Fibroblast of peridontal ligament (primary cell): ENCODE results near the gene NFIB.
A peak's percentile ranks its signal among the peaks of the same experiment; 100 is the strongest.

Experiments used
- DNase-seq: peaks from one replicate; pipeline ENCODE4 v3.0.0-alpha.2; 2010; ENCODE audit errors: extremely low read depth

Gene NFIB

DNA sequence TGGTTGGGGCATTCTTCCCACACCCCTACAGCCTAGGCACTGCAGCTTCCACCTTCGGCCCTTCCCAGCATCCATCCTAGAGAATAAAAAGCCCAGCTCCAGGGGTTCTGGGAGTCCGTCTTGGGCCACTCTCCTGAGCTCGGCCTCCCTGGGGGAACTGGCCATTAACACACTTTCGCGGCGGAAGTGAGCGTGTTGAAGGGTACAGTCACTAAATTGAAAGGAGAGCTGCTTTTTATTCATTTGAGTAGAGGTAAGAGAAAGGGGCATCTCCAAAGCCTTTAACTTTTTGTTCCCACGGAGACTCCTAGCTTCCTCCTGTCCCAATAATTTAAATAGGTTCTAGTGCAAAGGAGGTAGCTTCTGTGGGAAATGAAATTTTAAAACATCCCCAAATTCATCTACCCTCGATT, 31.0 kb upstream of the NFIB start:
- DNase-seq = no peak

GRCh38 chr9:14344053-14344524, 30.1 kb upstream of the NFIB start:
- DNase-seq = no peak

GRCh38 chr9:14343261-14344031, 29.5 kb upstream of the NFIB start:
- no peak for DNase-seq

DNA sequence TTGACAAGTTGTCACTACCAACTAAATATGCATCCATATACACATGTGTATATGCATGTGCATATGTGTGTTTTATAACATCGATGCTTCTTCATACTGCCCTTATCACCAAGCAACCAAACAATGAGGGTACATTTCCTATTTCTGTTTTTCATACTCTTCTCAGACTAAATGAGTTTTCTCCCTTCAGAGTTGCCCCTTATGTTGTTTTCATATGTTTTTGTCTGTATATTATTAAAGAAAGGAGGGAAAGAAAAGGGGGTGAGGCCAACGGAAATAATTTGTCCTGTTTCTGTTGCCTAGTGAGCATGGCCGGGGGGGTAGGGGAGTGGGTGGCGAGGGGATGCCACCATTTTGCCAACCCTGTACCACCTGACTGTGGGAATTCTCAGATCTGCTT, 28.8 kb upstream of the NFIB start:
- no peak for DNase-seq

- DNase-seq = no peak
Observed at GRCh38 chr9:14341437-14342122, 27.6 kb upstream of the NFIB start.

- no peak for DNase-seq
Observed at GRCh38 chr9:14340994-14341393, 27.1 kb upstream of the NFIB start.

DNA sequence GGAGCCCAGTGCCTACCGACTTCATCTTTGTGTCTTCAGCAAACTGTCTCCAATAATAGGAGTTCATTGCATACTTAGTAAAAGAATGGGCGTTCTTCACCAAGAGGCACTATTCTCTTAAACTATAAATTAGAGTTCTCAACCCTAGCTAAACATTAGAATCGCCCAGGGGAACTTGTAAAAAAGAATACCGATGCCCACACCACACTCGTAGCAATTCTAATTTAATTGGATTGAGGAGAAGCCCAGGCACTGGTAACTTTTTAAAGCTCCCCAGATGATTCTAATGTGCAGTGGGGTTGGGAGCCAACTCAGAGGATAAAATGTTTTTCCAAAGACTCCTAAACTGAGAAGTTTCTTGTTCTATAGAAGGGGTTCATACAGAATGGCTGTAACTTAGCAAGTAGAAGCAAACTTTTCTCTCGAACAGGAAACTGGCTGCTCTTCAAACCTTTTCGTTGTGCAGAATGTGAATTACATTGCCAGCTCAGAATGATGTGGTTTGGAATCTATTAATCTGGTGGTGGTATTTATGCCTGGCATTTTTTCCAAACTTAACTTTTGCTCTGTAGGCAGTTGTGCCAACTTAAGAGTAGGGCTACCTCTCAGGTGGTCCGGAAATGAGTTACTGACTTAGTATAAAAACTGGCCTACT, 26.4 kb upstream of the NFIB start:
- DNase-seq = no peak

DNA sequence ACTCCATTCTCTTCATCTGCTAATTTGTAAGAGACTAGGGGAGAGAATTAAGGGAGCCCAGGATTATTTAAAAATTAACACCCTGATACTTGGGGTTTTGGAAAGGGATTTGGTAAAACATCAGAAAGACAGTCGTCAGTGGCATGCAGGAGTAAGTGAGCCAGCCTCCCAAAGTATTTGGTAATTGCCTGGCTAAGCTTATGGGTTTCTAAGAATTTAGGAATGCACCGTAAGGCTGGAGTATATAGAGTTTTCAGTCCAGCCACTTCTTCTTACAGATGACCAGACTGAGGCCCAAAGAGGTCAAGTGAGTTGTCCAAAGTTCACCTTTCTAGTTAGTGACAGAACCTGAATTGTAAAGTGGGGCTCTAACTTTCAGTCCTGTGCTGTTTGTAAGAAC, 25.8 kb upstream of the NFIB start:
- no peak for DNase-seq

DNA sequence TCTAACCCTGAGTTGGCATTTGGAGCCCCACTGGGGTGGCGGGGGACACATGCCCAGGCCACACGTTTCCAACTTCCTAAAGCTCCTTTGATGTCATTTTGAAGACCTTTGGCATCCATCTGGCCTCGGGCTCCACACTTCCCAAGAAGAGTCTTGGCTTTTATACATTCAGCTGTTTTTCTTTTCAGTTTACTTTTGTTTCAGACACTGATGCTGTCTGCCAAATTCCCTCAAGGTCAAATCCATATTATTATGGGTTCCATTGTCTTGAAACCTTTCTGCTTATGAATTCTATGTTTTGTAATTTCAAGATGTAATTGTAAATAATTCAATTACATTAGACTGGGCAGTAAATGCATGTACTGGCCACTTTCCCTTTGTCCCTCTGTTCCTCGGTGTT, 23.7 kb upstream of the NFIB start:
- DNase-seq = no peak

DNA sequence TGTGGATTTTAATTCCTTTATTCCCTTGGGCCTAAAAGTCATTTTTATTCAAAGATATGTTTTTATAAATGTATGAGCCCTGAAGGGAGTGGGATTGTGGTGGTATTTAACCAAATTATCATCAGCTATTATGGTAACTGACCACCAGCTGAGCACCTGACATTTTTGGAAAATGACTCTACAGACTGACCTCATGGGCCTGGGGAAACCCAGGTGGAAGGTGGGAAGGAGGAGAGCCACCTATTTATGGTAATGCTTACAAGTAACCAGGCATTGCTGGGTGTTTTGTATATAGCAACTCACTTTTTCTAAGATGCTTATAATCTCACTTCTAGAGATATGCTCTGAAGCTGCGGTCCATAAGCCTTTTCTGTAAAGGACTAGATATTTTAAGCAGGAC, 22.3 kb upstream of the NFIB start:
- DNase-seq = no peak

DNA sequence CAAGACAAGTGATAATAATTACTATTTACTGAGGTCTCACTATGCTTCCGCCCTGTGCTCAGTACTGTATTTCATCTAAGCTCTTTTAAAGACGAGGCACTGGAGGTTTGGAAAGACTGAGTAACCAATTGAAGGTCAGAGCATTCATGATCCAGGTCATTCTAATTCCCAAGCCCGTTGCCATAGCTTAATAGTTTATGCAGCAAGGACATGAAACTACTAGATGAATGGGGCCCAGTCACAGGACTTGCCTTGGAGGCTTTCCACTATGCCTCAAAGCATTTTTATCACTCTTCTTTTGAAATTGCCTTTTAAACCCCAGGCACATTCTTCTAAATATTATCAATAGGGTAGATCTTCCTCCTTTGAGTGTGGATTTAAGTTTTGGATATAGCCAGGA, 17.2 kb upstream of the NFIB start:
- no peak for DNase-seq

GRCh38 chr9:14327036-14327435, 13.1 kb upstream of the NFIB start:
- no peak for DNase-seq

- peak; percentile 75 for DNase-seq
Observed at GRCh38 chr9:14326264-14326826, 12.4 kb upstream of the NFIB start.

DNA sequence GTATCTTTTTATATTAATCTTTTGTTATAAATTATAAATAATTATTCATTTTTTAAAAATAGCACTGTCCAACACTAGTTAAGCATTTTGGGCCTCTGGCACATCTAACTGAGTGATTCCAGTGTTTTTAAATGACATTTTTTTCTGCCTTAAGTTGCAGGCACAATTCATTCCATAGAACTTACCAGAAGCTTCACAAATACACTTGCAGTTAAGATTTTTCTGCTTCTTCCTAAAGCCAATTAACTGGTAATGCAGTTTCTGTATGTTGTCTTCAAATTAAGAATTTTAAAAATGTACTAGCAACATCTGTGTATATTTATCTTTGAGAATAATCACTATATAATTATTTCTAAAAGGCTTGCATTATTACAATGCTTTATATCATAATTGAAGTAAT, 11.2 kb upstream of the NFIB start:
- DNase-seq = no peak

DNA sequence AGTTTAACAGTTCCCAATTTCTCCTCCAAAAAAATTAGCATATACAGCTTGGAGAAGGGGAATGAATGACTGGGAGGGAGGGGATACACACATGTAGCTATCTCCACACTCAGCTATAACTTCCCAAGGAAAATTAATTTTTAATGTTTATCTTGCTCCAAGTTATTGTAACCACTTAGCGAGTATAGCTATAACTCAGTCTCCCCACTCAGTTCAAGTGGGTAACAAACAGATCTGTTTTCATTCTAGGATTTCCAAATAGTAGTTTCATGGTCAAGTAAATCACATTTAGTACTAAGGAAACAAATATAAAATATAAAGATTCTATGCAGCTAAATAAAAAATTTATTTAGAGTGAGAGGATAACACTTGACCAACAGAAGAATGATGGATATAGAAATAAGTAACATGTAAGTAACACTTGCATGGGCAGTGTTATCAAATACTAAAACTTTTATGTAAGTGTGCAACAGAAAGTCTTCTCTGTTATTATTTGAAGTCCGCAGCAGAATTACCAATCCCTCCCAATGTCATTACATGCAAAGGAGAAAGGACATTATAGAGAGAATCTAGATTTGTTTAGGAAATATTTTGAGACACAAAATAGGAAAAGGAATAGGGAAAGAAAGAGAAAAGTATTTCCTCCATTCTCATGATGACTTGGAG, 10.2 kb upstream of the NFIB start:
- DNase-seq = no peak

DNA sequence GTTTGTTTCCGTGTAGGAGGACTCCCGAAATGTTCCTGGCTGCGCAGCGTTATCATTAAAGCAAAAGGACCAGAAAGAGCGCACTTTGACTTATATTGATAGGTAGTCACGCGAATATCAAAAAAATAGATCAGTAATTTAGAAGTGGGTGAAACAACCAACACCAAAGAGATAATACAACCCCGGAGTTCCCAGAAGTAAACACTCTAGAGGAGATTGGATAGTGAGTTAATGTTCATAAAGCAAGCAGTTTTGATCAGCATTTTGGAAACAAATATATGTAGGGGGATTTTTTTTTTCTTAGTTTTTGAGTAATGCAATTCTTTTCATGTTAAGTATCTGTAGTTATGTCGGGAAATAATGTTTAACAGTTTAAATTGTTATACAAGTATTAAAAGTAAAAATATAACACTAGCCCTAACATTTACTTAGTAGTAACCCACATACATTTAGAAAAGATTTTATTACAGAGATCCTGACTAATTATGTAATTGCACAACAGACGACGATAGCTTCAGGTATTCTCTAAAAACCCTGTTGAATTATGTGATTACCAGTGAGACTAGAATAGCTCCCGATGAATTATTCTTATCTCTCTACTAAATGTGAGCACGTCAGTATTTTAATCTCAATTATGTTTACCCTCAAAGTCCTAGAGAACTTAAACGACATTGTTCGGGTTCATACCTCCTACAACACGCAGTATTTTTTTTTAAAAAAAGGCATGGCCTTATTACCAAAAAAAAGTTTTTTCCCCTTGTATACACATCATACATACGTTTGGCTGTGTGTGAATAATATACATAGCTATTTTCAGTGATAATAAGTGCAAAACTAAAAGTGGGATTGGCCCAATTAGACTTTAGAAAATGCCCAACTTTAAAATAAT, 9.4 kb upstream of the NFIB start:
- peak; percentile 57 for DNase-seq

DNA sequence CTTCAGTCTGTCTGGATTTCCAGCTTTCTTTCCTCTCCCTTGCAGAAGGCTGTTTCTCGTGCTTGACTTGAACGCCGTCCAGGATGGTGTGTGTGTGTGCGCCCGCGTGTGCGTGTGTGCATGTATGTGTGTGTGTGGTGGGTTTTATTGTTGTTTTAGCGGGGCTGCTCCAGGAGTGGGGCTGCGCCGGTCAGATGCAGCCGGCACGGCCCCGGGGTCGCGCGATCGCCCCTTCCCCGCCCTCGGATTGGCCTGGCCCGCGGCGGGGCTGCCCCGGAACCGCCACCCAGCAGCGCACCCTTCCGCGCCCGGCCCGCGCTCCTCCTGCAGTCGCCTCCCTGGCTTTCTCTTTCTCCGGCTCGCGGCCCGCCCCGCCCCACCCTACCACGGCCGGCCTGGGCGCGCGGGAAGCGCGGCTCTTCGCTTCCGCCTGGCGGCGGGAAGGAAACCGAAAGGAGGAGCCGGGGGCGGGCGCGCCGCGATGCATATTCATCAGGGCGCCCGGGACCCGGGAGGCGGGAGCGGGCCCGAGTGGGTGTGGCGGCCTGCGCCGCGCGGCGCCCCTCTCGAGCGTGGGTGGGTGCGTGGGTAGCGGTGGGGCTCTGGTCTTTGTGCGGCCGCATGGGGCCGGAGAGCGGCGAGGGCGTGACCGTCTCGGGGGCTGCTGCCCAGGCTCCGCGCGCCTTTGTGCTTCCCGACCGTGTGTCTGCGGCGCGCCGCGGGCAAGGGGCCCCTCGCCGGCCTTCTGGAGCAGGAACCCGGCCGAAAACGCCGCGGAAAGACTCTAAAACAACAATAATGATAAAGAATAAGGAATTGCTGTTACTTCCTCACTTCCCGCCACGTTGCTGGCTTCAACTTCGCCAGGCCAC, 8.5 kb upstream of the NFIB start:
- peak; percentile 83 for DNase-seq

DNA sequence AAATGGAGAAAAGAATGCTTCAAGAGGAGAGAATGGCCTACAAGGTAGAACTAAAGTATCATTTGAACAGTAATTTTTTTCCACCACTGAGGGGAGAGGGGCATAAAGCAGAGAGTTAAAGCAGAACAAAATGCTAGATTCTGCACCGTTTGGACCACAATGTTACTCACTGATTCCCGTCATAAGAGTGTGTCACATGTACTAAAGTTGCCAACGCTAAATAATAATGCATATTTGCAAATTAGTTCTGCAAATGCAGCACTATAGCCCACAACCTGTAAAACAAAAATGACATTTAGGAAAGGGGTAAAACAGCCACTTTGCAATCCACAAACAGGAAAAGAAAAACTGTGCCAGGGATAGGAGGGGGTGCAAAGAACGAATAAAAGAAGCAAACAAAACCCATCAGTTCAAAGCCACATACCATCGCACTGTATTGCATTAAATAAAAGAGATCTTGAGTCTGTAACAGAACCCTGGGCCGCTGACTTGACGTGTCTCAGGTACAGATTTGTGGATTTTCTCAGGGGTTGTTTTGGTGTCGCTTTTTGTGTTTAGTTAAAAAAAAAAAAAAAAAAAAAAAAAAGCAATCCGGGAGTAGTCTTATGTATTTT, 7.7 kb upstream of the NFIB start:
- peak; percentile 28 for DNase-seq
